ENCODE data around the gene PIGN. TPM values are rescaled to one million over a fixed set of nuclear protein-coding genes. Genes with fewer than 3 reads are reported as not detected.

The PIGN gene
- total RNA-seq, 1 experiment from 2014 or later = 30.9 TPM

DNA sequence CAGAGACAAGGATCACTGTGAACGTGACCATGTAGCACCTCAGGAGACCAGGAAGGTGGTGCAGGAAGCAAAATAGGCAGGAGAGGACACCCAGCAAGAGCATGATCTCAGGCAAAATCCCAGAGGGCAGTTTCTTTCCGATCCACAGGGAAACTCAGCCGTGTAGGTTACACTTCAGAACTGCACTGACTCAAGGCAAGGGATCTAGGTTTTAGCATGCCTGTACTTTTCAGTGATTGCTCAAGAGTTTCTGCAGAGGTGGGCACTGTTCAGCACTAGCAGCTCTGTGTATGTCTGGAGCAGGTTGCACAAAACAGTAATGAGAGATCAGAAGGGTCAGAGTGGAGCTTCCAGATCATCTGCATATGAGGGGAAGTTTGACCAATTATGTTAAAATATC lies 177.3 kb downstream of the PIGN start:
- Histone ChIP-seq H3K4me2 (ENCODE audit: insufficient read depth, insufficient read length, low read length) (no peak overlapping the region), H3K14ac (ENCODE audit: insufficient read depth, low read length) (no peak overlapping the region), H3K79me1 (ENCODE audit: insufficient read depth, low read depth, low read length, poor library complexity, severe bottlenecking) (no peaks in the 10 kb centered on the region), H3K9me3 (ENCODE audit: control insufficient read depth, low read depth, low read length) (peaks cover 12% of the 10 kb centered on the region), H3K23ac (ENCODE audit: insufficient read length, low read depth, low read length) (no peak overlapping the region), H2BK12ac (ENCODE audit: insufficient read length, low read depth, low read length) (no peak overlapping the region), H2BK120ac (ENCODE audit: low read depth, low read length, poor library complexity, severe bottlenecking) (no peak overlapping the region), H2BK15ac (ENCODE audit: low read depth, low read length) (no peak overlapping the region), H4K5ac (ENCODE audit: insufficient read length, low read depth, low read length) (no peak overlapping the region), H3K4ac (ENCODE audit: low read depth, low read length) (no peak overlapping the region), H3K56ac (ENCODE audit: insufficient read length, low read depth, low read length) (no peak overlapping the region), H4K91ac (ENCODE audit: insufficient read length, low read depth, low read length) (no peak overlapping the region), H3K9ac (ENCODE audit: extremely low read depth, insufficient read length, low read length) (no peak overlapping the region), H3T11ph (ENCODE audit: low read length) (no peak overlapping the region), H3K18ac (ENCODE audit: insufficient read length, low read depth, low read length) (no peak overlapping the region), H3K23me2 (ENCODE audit: insufficient read length, low read depth, low read length, poor library complexity, severe bottlenecking) (no peaks in the 10 kb centered on the region), H3K27ac (ENCODE audit: insufficient read length, low read depth, low read length) (no peak overlapping the region), H3K79me2 (ENCODE audit: insufficient read depth, low read length) (no peaks in the 10 kb centered on the region), H3K4me1 (ENCODE audit: insufficient read depth, low read length) (no peaks in the 10 kb centered on the region), H2BK20ac (ENCODE audit: low read depth, low read length, poor library complexity, severe bottlenecking) (no peak overlapping the region), H4K8ac (replicated peaks; ENCODE audit: insufficient read length, low read depth, low read length) (no peak overlapping the region), H2AK5ac (ENCODE audit: insufficient read length, low read length) (no peak overlapping the region), H2BK5ac (ENCODE audit: insufficient read length, low read length) (no peak overlapping the region), H4K20me1 (ENCODE audit: control insufficient read depth, insufficient read depth, insufficient read length) (no peaks in the 10 kb centered on the region), H2AFZ (ENCODE audit: low read length) (no peak overlapping the region), H3K27me3 (ENCODE audit: insufficient read depth, low read length) (no peaks in the 10 kb centered on the region)
- Mint-ChIP-seq H3K4me1 (no peaks in the 10 kb centered on the region), H3K9me3 (peaks cover 27% of the 10 kb centered on the region in 2 experiments), H3K4me3 (no peak overlapping the region), H3K36me3 (ENCODE audit: insufficient read depth in 1 of 3, low read depth in 3 of 3) (peaks cover 15 to 28% (median 22%) of the 10 kb centered on the region in 3 experiments), H3K27ac (no peak overlapping the region; a peak in 1 of 7 replicates), H3K27me3 (ENCODE audit: low read depth) (no peaks in the 10 kb centered on the region; the same call in 1 of the 2 replicates)
- TF ChIP-seq CTCF (conservative IDR thresholded peaks at IDR 0.05) = no peak
- no CpG with 5 or more reads among the region's 3 CpGs for WGBS (ENCODE audit: extremely low coverage, insufficient read length, low lambda C conversion rate)
- DNase-seq = no peak

Measured in H9 (cell line).